ENCODE results near the gene TMIGD3. TPM values are rescaled to one million over a fixed set of nuclear protein-coding genes. Genes with fewer than 3 reads are reported as not detected.
A peak's percentile ranks its signal among the peaks of the same experiment; 100 is the strongest.

Gene TMIGD3
- total and polyA plus RNA-seq, 7 experiments from 2014 or later, result 0.41 TPM; not detected in 6

- H3K4me1 Mint-ChIP-seq, result peaks cover 3 to 35% (median 29%) of the 10 kb centered on the region in 7 donors
- ChIA-PET POLR2A (interaction anchor here (0.9 to 1.8 kb wide), 5 partner anchors 9 to 25 kb away, joined by 4 to 8 read pairs (median 6); partner anchors contain the start of genes ATP5PB and WDR77), CTCF (no interaction called here)
- H3K9me3 Mint-ChIP-seq, result no peaks in the 10 kb centered on the region
- DNase-seq (no peak), ATAC-seq (no peak)
- H3K36me3 ChIP-seq (ENCODE audit: control insufficient read depth in 2 of 3, insufficient read depth in 3 of 3, low read length in 3 of 3), result peaks cover 7 to 48% (median 21%) of the 10 kb centered on the region in 3 experiments
- H3K27ac ChIP-seq (ENCODE audit: low read depth, low read length), result no peak overlapping the region
- H3K4me3 Mint-ChIP-seq, result no peak overlapping the region
- no peaks in the 10 kb centered on the region for H3K27me3 ChIP-seq (ENCODE audit: control insufficient read depth in 2 of 2, insufficient read depth in 2 of 2, low read length in 2 of 2)
- peaks cover 9 to 57% (median 40%) of the 10 kb centered on the region in 5 donors for H3K36me3 Mint-ChIP-seq
- no peaks in the 10 kb centered on the region for H3K4me1 ChIP-seq (ENCODE audit: control insufficient read depth in 2 of 2, insufficient read depth in 2 of 2, low read length in 2 of 2)
- no peaks in the 10 kb centered on the region for H3K9me3 ChIP-seq (ENCODE audit: control insufficient read depth in 2 of 3, low read length in 3 of 3)
- no peak overlapping the region for H3K4me3 ChIP-seq (ENCODE audit: low read length)
- intact Hi-C loops (cut with micrococcal nuclease), result no loop called here
- H3K27ac Mint-ChIP-seq, result peak overlapping the region in 5 of 9 donors; percentile 21 to 62 (median 48)
- H3K27me3 Mint-ChIP-seq, result no peaks in the 10 kb centered on the region
Observed at GRCh38 chr1:111463029-111463683, 40.3 kb downstream of the TMIGD3 start.

GRCh38 chr1:111462370-111463028 lies 40.9 kb downstream of the TMIGD3 start:
- Mint-ChIP-seq H3K4me1 (peaks cover 3 to 39% (median 24%) of the 10 kb centered on the region in 7 donors), H3K4me3 (no peak overlapping the region), H3K27ac (peak overlapping the region in 4 of 9 donors; percentile 21 to 62 (median 44)), H3K27me3 (no peaks in the 10 kb centered on the region), H3K9me3 (no peaks in the 10 kb centered on the region), H3K36me3 (peaks cover 9 to 64% (median 42%) of the 10 kb centered on the region in 5 donors)
- Histone ChIP-seq H3K36me3 (ENCODE audit: control insufficient read depth in 2 of 3, insufficient read depth in 3 of 3, low read length in 3 of 3) (peaks cover 7 to 51% (median 23%) of the 10 kb centered on the region in 3 experiments), H3K27me3 (ENCODE audit: control insufficient read depth in 2 of 2, insufficient read depth in 2 of 2, low read length in 2 of 2) (no peaks in the 10 kb centered on the region), H3K9me3 (ENCODE audit: control insufficient read depth in 2 of 3, low read length in 3 of 3) (no peaks in the 10 kb centered on the region), H3K4me3 (ENCODE audit: low read length) (no peak overlapping the region), H3K4me1 (ENCODE audit: control insufficient read depth in 2 of 2, insufficient read depth in 2 of 2, low read length in 2 of 2) (no peaks in the 10 kb centered on the region), H3K27ac (ENCODE audit: low read depth, low read length) (no peak overlapping the region)
- intact Hi-C loops (cut with micrococcal nuclease), result no loop called here
- no peak for DNase-seq
- POLR2A ChIA-PET, result interaction anchor here (0.9 to 1.8 kb wide), 6 partner anchors 9 to 24 kb away, joined by 4 to 8 read pairs (median 6); partner anchors contain the start of genes ATP5PB and WDR77
- CTCF ChIA-PET, result no interaction called here
- no peak for ATAC-seq

- no peaks in the 10 kb centered on the region for H3K9me3 ChIP-seq (ENCODE audit: control insufficient read depth in 2 of 3, low read length in 3 of 3)
- peaks cover 7 to 57% (median 23%) of the 10 kb centered on the region in 3 experiments for H3K36me3 ChIP-seq (ENCODE audit: control insufficient read depth in 2 of 3, insufficient read depth in 3 of 3, low read length in 3 of 3)
- intact Hi-C loops (cut with micrococcal nuclease), result no loop called here
Observed at GRCh38 chr1:111461765-111462164, 41.7 kb downstream of the TMIGD3 start.

GRCh38 chr1:111455642-111456031 lies 47.8 kb downstream of the TMIGD3 start:
- H3K4me3 Mint-ChIP-seq, result peak overlapping the region in 5 of 10 donors; percentile 3 to 97 (median 42)
- H3K27me3 ChIP-seq (ENCODE audit: control insufficient read depth in 2 of 2, insufficient read depth in 2 of 2, low read length in 2 of 2), result no peaks in the 10 kb centered on the region
- H3K27me3 Mint-ChIP-seq, result no peaks in the 10 kb centered on the region
- H3K4me1 Mint-ChIP-seq, result peaks cover 29 to 69% (median 64%) of the 10 kb centered on the region in 7 donors
- H3K36me3 Mint-ChIP-seq, result peaks cover 9 to 62% (median 36%) of the 10 kb centered on the region in 5 donors
- H3K27ac ChIP-seq (ENCODE audit: low read depth, low read length), result peak overlapping the region; percentile 37
- H3K4me3 ChIP-seq (ENCODE audit: low read length), result no peak overlapping the region
- no peaks in the 10 kb centered on the region for H3K9me3 ChIP-seq (ENCODE audit: control insufficient read depth in 2 of 3, low read length in 3 of 3)
- peaks cover 34 to 40% of the 10 kb centered on the region in 2 donors for H3K4me1 ChIP-seq (ENCODE audit: control insufficient read depth in 2 of 2, insufficient read depth in 2 of 2, low read length in 2 of 2)
- intact Hi-C loops (cut with micrococcal nuclease), result no loop called here
- ChIA-PET CTCF (interaction anchor here (0.5 kb wide), 1 partner anchor 42 kb away, joined by 3 read pairs; no protein-coding TSS in a partner anchor), POLR2A (interaction anchor here (1.2 kb wide), 1 partner anchor 20 kb away, joined by 3 read pairs; no protein-coding TSS in a partner anchor)
- H3K36me3 ChIP-seq (ENCODE audit: control insufficient read depth in 2 of 3, insufficient read depth in 3 of 3, low read length in 3 of 3), result peaks cover 0 to 68% (median 20%) of the 10 kb centered on the region in 3 experiments
- DNase-seq (no peak), ATAC-seq (no peak)
- peak overlapping the region; percentile 25 to 86 (median 47) for H3K27ac Mint-ChIP-seq
- H3K9me3 Mint-ChIP-seq, result peaks cover 0 to 4% (median 0%) of the 10 kb centered on the region in 11 donors

More at GRCh38 chr1:111461765-111462164, 41.7 kb downstream of the TMIGD3 start:
- no peaks in the 10 kb centered on the region for H3K27me3 ChIP-seq (ENCODE audit: control insufficient read depth in 2 of 2, insufficient read depth in 2 of 2, low read length in 2 of 2)
- ATAC-seq, result no peak
- no peak overlapping the region for H3K4me3 ChIP-seq (ENCODE audit: low read length)
- H3K36me3 Mint-ChIP-seq, result peaks cover 9 to 71% (median 45%) of the 10 kb centered on the region in 5 donors
- POLR2A ChIA-PET, result interaction anchor here (1.0 kb wide), 1 partner anchor 14 kb away, joined by 4 read pairs; no protein-coding TSS in a partner anchor
- CTCF ChIA-PET, result interaction anchor here (0.7 kb wide), 1 partner anchor 307 kb away, joined by 5 read pairs; no protein-coding TSS in a partner anchor
- no peaks in the 10 kb centered on the region for H3K9me3 Mint-ChIP-seq
- DNase-seq, result no peak
- no peaks in the 10 kb centered on the region for H3K27me3 Mint-ChIP-seq
- no peak overlapping the region for H3K4me3 Mint-ChIP-seq
- H3K27ac Mint-ChIP-seq, result peak overlapping the region in 1 of 9 donors; percentile 28
- H3K27ac ChIP-seq (ENCODE audit: low read depth, low read length), result no peak overlapping the region
- H3K4me1 Mint-ChIP-seq, result peaks cover 6 to 39% (median 26%) of the 10 kb centered on the region in 7 donors
- H3K4me1 ChIP-seq (ENCODE audit: control insufficient read depth in 2 of 2, insufficient read depth in 2 of 2, low read length in 2 of 2), result no peaks in the 10 kb centered on the region

- no peak overlapping the region for H3K4me3 ChIP-seq (ENCODE audit: low read length)
- CTCF ChIA-PET, result no interaction called here
- intact Hi-C loops (cut with micrococcal nuclease), result no loop called here
Observed at GRCh38 chr1:111454859-111455641, 48.4 kb downstream of the TMIGD3 start.

GRCh38 chr1:111453706-111454105 lies 49.7 kb downstream of the TMIGD3 start:
- H3K27ac Mint-ChIP-seq, result peak overlapping the region in 2 of 9 donors; percentile 11 to 56

More at GRCh38 chr1:111454859-111455641, 48.4 kb downstream of the TMIGD3 start:
- Histone ChIP-seq H3K27ac (ENCODE audit: low read depth, low read length) (peak overlapping the region; percentile 37), H3K9me3 (ENCODE audit: control insufficient read depth in 2 of 3, low read length in 3 of 3) (no peaks in the 10 kb centered on the region), H3K4me1 (ENCODE audit: control insufficient read depth in 2 of 2, insufficient read depth in 2 of 2, low read length in 2 of 2) (peaks cover 40 to 46% of the 10 kb centered on the region in 2 donors), H3K36me3 (ENCODE audit: control insufficient read depth in 2 of 3, insufficient read depth in 3 of 3, low read length in 3 of 3) (peaks cover 0 to 65% (median 20%) of the 10 kb centered on the region in 3 experiments), H3K27me3 (ENCODE audit: control insufficient read depth in 2 of 2, insufficient read depth in 2 of 2, low read length in 2 of 2) (no peaks in the 10 kb centered on the region)
- peaks cover 0 to 4% (median 0%) of the 10 kb centered on the region in 11 donors for H3K9me3 Mint-ChIP-seq
- DNase-seq (no peak), ATAC-seq (no peak)
- H3K36me3 Mint-ChIP-seq, result peaks cover 8 to 65% (median 33%) of the 10 kb centered on the region in 5 donors
- H3K27ac Mint-ChIP-seq, result peak overlapping the region in 7 of 9 donors; percentile 28 to 86 (median 65)
- H3K4me3 Mint-ChIP-seq, result peak overlapping the region in 7 of 10 donors; percentile 5 to 97 (median 38)
- POLR2A ChIA-PET, result no interaction called here
- H3K27me3 Mint-ChIP-seq, result no peaks in the 10 kb centered on the region
- peaks cover 34 to 75% (median 70%) of the 10 kb centered on the region in 7 donors for H3K4me1 Mint-ChIP-seq

More at GRCh38 chr1:111453706-111454105, 49.7 kb downstream of the TMIGD3 start:
- ATAC-seq (no peak), DNase-seq (no peak)
- Mint-ChIP-seq H3K4me1 (peaks cover 40 to 85% (median 78%) of the 10 kb centered on the region in 7 donors), H3K36me3 (peaks cover 12 to 65% (median 40%) of the 10 kb centered on the region in 5 donors), H3K9me3 (peaks cover 0 to 6% (median 0%) of the 10 kb centered on the region in 11 donors), H3K4me3 (peak overlapping the region in 5 of 10 donors; percentile 8 to 97 (median 18)), H3K27me3 (no peaks in the 10 kb centered on the region)
- Histone ChIP-seq H3K9me3 (ENCODE audit: control insufficient read depth in 2 of 3, low read length in 3 of 3) (no peaks in the 10 kb centered on the region), H3K27ac (ENCODE audit: low read depth, low read length) (no peak overlapping the region), H3K36me3 (ENCODE audit: control insufficient read depth in 2 of 3, insufficient read depth in 3 of 3, low read length in 3 of 3) (peaks cover 0 to 56% (median 19%) of the 10 kb centered on the region in 3 experiments), H3K4me1 (ENCODE audit: control insufficient read depth in 2 of 2, insufficient read depth in 2 of 2, low read length in 2 of 2) (peaks cover 43 to 48% of the 10 kb centered on the region in 2 donors), H3K27me3 (ENCODE audit: control insufficient read depth in 2 of 2, insufficient read depth in 2 of 2, low read length in 2 of 2) (no peaks in the 10 kb centered on the region), H3K4me3 (ENCODE audit: low read length) (no peak overlapping the region)
- intact Hi-C loops (cut with micrococcal nuclease), result no loop called here
- POLR2A ChIA-PET, result interaction anchor here (1.1 to 8.9 kb wide), 4 partner anchors 9 to 266 kb away, joined by 3 to 96 read pairs (median 5); partner anchors contain the start of gene C1orf162
- CTCF ChIA-PET, result interaction anchor here (0.8 to 2.6 kb wide), 4 partner anchors 12 to 54 kb away, joined by 3 to 11 read pairs (median 5); partner anchors contain the start of gene C1orf162

Measured in naive thymus-derived CD4-positive, alpha-beta T cell (primary cell).